ENCODE results near the gene CUX1. TPM values are rescaled to one million over a fixed set of nuclear protein-coding genes. Genes with fewer than 3 reads are reported as not detected.

CUX1 gene
- total and polyA plus RNA-seq, 2 of the 13 experiments (the other 11 are each of a cell fraction or from before 2014, with no cell fraction given), result 13.7 to 14.9 TPM

DNA sequence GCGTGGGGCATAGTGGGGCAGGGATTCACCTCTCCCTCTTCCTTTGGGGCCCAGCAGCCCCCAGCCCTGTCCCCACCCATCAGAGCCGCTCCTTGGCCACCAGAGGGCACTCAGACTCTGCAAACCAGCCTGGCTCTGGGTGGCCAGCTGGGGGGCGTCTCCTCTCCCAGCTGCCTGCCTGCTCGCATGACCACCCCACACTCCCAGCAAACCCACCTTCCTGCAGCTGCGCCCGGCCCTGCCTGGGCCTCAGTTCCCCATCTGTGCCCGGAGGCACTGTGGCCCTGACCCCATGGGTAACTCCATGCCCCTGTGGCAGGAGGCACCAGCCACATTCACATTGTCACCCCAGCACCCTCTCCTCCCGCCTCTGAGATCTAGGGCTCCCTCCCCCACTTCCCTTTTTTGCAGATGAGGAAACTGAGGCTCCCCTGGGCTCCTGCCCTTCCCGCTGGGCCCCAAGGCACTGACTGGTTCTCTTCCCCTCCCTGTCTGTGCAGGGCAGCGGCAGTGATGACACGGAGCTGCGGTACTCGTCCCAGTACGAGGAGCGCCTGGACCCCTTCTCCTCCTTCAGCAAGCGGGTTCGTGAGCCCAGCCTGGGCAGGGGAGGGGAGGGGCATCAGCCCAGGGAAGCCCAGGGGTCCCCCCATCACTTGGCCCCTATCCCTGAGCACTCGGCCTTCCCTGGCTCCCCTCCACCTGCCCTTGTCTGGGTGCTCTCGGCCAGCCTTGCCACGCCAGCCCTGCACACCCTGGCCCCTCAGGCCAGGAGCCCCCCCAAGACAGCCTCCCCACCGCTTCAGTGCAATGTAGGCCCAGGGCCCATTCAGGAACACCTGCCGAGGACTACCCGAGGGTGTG is 462.3 kb downstream of the CUX1 start (continued):
- 0 out of 2 replicates have a peak, but pooled peaks have one; percentile 27 for TF ChIP-seq DNMT1 (CRISPR knock-in tag; IDR thresholded peaks at IDR 0.05)
- no peak for TF ChIP-seq ZNF207 (IDR thresholded peaks at IDR 0.05; ENCODE audit: borderline replicate concordance)
- no peak for TF ChIP-seq ZNF414 (CRISPR knock-in tag; IDR thresholded peaks at IDR 0.05)
- TF ChIP-seq TP53 (CRISPR knock-in tag; conservative IDR thresholded peaks at IDR 0.05), result no peak
- no peak for TF ChIP-seq GPN1 (CRISPR knock-in tag; IDR thresholded peaks at IDR 0.05; ENCODE audit: borderline replicate concordance)
- TF ChIP-seq, protein P1, sequence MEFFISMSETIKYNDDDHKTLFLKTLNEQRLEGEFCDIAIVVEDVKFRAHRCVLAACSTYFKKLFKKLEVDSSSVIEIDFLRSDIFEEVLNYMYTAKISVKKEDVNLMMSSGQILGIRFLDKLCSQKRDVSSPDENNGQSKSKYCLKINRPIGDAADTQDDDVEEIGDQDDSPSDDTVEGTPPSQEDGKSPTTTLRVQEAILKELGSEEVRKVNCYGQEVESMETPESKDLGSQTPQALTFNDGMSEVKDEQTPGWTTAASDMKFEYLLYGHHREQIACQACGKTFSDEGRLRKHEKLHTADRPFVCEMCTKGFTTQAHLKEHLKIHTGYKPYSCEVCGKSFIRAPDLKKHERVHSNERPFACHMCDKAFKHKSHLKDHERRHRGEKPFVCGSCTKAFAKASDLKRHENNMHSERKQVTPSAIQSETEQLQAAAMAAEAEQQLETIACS (CRISPR knock-in tag; IDR thresholded peaks at IDR 0.05), result no peak
- no peak for TF ChIP-seq TRAFD1 (CRISPR knock-in tag; IDR thresholded peaks at IDR 0.05; ENCODE audit: borderline replicate concordance)
- TF ChIP-seq ELF4 (CRISPR knock-in tag; IDR thresholded peaks at IDR 0.05; ENCODE audit: borderline replicate concordance), result no peak
- TF ChIP-seq YEATS4 (CRISPR knock-in tag; IDR thresholded peaks at IDR 0.05; ENCODE audit: borderline replicate concordance), result no peak
- no peak for TF ChIP-seq ONECUT2 (CRISPR knock-in tag; IDR thresholded peaks at IDR 0.05)
- no peak for TF ChIP-seq KLF9 (CRISPR knock-in tag; IDR thresholded peaks at IDR 0.05; ENCODE audit: low read depth)
- TF ChIP-seq ZBTB7B (CRISPR knock-in tag; IDR thresholded peaks at IDR 0.05), result peak; percentile 49; the same call in 1 of the 2 replicates
- peak; percentile 32 for TF ChIP-seq TEAD3 (CRISPR knock-in tag; optimal IDR thresholded peaks at IDR 0.05; ENCODE audit: borderline replicate concordance)
- TF ChIP-seq THAP11 (CRISPR knock-in tag; IDR thresholded peaks at IDR 0.05), result 0 out of 2 replicates have a peak, but pooled peaks have one; percentile 19
- TF ChIP-seq, protein P2, sequence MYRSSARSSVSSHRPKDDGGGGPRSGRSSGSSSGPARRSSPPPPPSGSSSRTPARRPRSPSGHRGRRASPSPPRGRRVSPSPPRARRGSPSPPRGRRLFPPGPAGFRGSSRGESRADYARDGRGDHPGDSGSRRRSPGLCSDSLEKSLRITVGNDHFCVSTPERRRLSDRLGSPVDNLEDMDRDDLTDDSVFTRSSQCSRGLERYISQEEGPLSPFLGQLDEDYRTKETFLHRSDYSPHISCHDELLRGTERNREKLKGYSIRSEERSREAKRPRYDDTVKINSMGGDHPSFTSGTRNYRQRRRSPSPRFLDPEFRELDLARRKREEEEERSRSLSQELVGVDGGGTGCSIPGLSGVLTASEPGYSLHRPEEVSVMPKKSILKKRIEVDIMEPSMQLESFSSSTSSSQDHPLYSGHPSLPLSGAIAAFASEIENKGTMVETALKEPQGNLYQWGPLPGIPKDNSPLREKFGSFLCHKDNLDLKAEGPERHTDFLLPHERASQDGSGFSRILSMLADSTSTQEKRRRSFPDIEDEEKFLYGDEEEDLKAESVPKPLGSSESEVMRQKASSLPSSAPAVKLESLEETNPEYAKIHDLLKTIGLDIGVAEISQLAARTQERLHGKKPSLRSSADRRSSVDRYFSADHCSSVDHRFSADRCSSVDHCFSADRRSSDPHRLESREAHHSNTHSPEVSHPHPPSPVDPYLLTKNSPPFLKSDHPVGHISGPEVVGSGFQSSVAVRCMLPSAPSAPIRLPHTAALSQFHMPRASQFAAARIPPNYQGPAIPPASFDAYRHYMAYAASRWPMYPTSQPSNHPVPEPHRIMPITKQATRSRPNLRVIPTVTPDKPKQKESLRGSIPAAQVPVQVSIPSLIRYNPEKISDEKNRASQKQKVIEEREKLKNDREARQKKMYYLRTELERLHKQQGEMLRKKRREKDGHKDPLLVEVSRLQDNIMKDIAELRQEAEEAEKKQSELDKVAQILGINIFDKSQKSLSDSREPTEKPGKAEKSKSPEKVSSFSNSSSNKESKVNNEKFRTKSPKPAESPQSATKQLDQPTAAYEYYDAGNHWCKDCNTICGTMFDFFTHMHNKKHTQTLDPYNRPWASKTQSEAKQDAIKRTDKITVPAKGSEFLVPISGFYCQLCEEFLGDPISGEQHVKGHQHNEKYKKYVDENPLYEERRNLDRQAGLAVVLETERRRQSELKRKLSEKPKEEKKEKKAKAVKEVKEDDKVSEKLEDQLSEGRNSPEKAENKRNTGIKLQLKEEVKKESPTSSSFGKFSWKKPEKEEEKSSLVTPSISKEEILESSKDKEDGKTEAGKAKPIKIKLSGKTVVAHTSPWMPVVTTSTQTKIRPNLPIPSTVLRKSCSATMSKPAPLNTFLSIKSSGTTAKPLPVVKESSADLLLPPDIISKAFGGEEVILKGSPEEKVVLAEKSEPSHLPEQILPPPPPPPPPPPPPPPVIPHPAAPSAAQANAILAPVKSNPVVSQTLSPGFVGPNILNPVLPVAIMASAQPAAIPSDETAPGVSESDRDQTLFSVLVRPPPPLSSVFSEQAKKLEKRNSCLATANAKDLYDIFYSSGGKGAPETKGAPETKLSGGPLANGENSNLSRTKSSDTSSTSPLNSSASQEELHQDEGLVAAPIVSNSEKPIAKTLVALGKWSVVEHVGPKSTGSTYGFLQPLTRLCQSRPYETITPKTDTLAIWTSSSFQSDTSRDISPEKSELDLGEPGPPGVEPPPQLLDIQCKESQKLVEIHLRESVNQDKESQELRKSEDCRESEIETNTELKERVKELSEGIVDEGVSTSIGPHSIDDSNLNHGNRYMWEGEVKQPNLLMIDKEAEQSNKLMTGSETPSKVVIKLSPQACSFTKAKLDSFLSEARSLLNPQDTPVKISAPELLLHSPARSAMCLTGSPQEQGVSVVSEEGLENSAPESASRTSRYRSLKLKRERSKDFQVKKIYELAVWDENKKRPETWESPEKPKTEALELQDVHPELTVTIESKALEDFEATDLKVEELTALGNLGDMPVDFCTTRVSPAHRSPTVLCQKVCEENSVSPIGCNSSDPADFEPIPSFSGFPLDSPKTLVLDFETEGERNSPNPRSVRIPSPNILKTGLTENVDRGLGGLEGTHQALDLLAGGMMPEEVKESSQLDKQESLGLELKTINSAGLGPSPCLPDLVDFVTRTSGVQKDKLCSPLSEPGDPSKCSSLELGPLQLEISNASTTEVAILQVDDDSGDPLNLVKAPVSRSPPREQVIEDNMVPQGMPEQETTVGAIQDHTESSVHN (CRISPR knock-in tag; IDR thresholded peaks at IDR 0.05), result no peak
- TF ChIP-seq CREM (IDR thresholded peaks at IDR 0.05), result no peak
- no peak for TF ChIP-seq CREM (CRISPR knock-in tag; IDR thresholded peaks at IDR 0.05)
- TF ChIP-seq DRAP1 (CRISPR knock-in tag; IDR thresholded peaks at IDR 0.05), result no peak
